ENCODE data around the gene TPTE.
"Not testable (repeated sequence)": the region's sequence is repeated elsewhere in the genome, so short reads cannot be mapped to it uniquely, and the experiment has no call there.

The TPTE gene

DNA sequence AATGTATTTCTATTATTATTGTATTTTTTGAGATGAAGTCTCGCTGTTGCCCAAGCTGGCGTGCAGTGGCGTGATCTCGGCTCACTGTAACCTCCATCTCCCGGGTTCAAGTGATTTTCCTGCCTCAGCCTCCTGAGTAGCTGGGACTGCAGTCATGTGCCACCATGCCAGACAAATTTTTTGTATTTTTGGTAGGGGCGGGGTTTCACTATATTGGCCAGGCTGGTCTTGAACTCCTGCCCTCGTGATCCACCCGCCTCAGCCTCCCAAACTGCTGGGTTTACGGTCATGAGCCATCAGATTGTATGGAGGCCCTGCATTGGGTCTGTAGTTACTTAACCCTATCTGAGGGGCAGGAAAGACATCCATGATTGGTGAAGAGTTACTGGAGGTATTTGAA, 23.0 kb downstream of the TPTE start:
- not testable (repeated sequence) for H3K36me3 ChIP-seq (ENCODE audit: control insufficient read depth, insufficient read depth, low read length); H3K27me3 ChIP-seq (ENCODE audit: control insufficient read depth, insufficient read depth, low read length); H3K27ac ChIP-seq (ENCODE audit: low read depth, low read length); H3K4me1 ChIP-seq (ENCODE audit: control insufficient read depth, insufficient read depth, low read length); H3K9ac ChIP-seq (ENCODE audit: low read depth, low read length)
- Histone ChIP-seq H3K4me3 (ENCODE audit: low read depth, low read length) (peak overlapping the region; percentile 30; the same call in 1 of the 2 replicates), H3K9me3 (ENCODE audit: control insufficient read depth, insufficient read depth, low read length) (peaks cover 91% of the 10 kb centered on the region)

DNA sequence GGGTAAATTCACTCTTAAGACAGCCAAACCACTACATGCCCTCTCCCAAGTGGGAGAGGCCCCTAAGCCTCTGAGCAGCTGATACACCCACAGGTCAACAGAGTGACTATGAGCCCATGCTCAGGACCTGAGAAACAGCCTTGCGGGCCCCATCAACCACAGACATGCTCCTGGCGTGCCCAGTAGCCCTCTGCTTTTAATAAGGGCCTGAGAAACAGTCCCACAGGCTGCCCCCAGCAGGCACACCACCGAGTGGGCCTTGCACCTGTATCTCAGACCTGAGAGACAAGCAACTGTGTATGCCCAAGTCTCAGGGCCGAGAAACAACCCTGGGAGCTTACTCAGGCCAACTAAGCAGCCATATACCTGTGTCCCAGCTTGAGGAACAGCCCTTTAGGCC, 26.5 kb downstream of the TPTE start:
- peaks cover 89% of the 10 kb centered on the region for H3K9me3 ChIP-seq (ENCODE audit: control insufficient read depth, insufficient read depth, low read length)
- not testable (repeated sequence) for H3K27ac ChIP-seq (ENCODE audit: low read depth, low read length); H3K27me3 ChIP-seq (ENCODE audit: control insufficient read depth, insufficient read depth, low read length)

DNA sequence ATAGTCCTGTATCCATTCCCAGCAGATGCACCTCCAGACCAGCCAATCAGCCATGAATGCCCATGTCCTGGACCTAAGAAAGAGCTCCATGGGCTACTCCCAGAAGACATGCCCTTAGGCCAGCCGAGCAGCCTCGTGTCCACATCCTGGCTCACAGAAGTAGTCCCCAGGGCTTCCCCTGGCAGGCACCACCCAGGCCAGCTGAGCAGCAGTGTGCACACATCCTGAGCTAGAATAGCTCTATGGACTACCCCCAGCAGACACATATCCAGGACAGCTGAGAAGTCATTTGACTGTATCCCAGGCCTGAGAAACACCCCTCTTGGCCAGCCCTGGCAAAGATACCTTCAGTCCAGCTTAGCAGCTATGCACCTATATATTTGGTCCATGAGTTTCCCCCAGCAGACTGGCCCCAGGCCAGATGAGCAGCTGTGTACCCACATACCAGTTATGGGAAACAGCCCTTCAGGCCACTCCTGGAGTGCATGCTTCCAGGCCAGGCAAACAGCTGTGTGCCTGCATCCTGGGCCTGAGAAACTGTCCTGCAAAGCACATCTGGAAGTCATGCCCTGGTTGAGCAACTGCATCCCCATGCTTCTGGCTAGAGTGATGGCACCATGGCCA, 27.1 kb downstream of the TPTE start:
- not testable (repeated sequence) for H3K4me1 ChIP-seq (ENCODE audit: control insufficient read depth, insufficient read depth, low read length); H3K9ac ChIP-seq (ENCODE audit: low read depth, low read length); H3K27me3 ChIP-seq (ENCODE audit: control insufficient read depth, insufficient read depth, low read length); H3K27ac ChIP-seq (ENCODE audit: low read depth, low read length); H3K36me3 ChIP-seq (ENCODE audit: control insufficient read depth, insufficient read depth, low read length)
- H3K4me3 ChIP-seq (ENCODE audit: low read depth, low read length): peak overlapping the region; percentile 40; the same call in 1 of the 2 replicates
- H3K9me3 ChIP-seq (ENCODE audit: control insufficient read depth, insufficient read depth, low read length): peaks cover 88% of the 10 kb centered on the region

More for the DNA sequence above, 26.5 kb downstream of the TPTE start:
- H3K36me3 ChIP-seq (ENCODE audit: control insufficient read depth, insufficient read depth, low read length); H3K9ac ChIP-seq (ENCODE audit: low read depth, low read length); H3K4me1 ChIP-seq (ENCODE audit: control insufficient read depth, insufficient read depth, low read length): not testable (repeated sequence)
- H3K4me3 ChIP-seq (ENCODE audit: low read depth, low read length): 0 out of 2 replicates have a peak overlapping the region, but pooled peaks have one; percentile 19

DNA sequence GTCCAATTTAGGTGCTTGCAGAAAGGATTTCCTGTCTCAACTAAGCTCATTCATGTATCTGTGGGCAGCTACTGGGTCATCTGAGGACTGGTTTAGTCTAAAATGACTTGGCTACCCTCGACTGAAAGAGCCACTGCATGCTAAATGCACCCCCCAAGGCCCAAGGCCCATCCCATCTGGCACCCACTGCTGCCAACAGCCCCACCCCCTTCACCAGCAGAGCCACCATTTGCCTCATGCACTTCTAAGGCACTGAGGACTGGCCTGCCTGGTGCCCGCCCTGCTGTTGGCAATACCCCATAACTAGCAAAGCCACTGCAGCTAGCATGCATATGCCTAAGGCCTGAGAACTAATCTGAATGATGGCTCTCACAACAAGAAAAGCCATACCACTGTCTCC, 49.4 kb downstream of the TPTE start:
- not testable (repeated sequence) for H3K4me1 ChIP-seq (ENCODE audit: control insufficient read depth, insufficient read depth, low read length); H3K9ac ChIP-seq (ENCODE audit: low read depth, low read length); H3K27me3 ChIP-seq (ENCODE audit: control insufficient read depth, insufficient read depth, low read length); H3K4me3 ChIP-seq (ENCODE audit: low read depth, low read length); H3K27ac ChIP-seq (ENCODE audit: low read depth, low read length); H3K36me3 ChIP-seq (ENCODE audit: control insufficient read depth, insufficient read depth, low read length)
- H3K9me3 ChIP-seq (ENCODE audit: control insufficient read depth, insufficient read depth, low read length): peaks cover 95% of the 10 kb centered on the region

DNA sequence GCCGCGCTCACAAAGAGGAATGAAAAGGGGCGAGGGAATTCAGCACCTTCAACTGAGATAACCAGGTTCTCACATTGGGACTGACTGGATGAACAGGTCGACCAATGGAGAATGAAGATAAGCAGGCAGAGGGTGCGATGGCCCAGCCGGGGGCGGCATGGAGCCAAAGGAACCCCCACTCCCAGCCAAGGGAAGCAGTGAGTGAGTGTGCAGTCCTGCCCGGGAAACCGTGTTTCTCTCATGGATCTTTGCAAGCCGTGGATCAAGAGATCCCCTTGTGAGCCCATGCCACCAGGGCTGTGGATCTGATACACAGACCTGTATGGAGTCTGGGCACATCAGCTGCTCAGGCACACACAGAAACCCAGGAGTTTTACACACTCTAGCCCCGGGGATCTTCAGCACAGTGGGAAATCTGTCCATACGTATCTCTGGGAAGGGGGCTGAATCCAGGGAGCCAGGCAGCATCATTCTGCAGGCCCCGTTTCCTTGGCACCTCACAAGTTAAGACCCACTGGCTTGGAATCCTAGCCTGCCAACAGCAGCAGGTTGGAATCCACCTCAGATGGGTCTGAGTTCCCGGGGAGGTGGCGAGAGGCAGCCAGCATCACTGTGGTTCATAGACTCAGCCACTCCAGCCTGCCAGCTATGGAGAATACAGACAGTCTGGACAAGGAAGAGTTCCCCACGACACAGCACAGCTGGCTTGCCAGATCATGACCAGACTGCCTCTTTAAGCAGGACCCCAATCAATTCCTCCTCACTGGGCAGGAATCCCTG, 53.3 kb downstream of the TPTE start:
- H3K27ac ChIP-seq (ENCODE audit: low read depth, low read length); H3K27me3 ChIP-seq (ENCODE audit: control insufficient read depth, insufficient read depth, low read length); H3K4me1 ChIP-seq (ENCODE audit: control insufficient read depth, insufficient read depth, low read length); H3K4me3 ChIP-seq (ENCODE audit: low read depth, low read length); H3K9ac ChIP-seq (ENCODE audit: low read depth, low read length); H3K36me3 ChIP-seq (ENCODE audit: control insufficient read depth, insufficient read depth, low read length): not testable (repeated sequence)
- peaks cover 93% of the 10 kb centered on the region for H3K9me3 ChIP-seq (ENCODE audit: control insufficient read depth, insufficient read depth, low read length)

DNA sequence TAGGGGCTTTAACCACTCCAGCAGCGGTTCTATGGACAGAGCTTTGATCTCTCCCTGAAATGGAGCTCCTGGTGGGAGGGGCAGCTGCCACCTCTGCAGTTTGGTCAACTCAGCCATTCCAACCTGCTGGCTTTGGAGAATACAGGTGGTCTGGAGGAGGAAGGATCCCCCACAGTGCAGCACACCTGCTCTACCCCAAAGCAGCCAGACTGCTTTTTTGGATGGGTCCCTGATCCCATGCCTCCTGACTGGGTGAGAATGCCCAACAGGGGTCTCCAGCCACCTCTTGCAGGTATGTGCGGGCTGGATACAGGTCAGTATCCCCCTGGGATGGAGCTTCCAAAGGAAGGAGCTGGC, 53.9 kb downstream of the TPTE start:
- Histone ChIP-seq H3K9ac (ENCODE audit: low read depth, low read length) (no peak overlapping the region), H3K27me3 (ENCODE audit: control insufficient read depth, insufficient read depth, low read length) (no peaks in the 10 kb centered on the region), H3K4me3 (ENCODE audit: low read depth, low read length) (0 out of 2 replicates have a peak overlapping the region, but pooled peaks have one; percentile 14), H3K36me3 (ENCODE audit: control insufficient read depth, insufficient read depth, low read length) (no peaks in the 10 kb centered on the region), H3K4me1 (ENCODE audit: control insufficient read depth, insufficient read depth, low read length) (no peaks in the 10 kb centered on the region), H3K27ac (ENCODE audit: low read depth, low read length) (no peak overlapping the region), H3K9me3 (ENCODE audit: control insufficient read depth, insufficient read depth, low read length) (peaks cover 93% of the 10 kb centered on the region)

DNA sequence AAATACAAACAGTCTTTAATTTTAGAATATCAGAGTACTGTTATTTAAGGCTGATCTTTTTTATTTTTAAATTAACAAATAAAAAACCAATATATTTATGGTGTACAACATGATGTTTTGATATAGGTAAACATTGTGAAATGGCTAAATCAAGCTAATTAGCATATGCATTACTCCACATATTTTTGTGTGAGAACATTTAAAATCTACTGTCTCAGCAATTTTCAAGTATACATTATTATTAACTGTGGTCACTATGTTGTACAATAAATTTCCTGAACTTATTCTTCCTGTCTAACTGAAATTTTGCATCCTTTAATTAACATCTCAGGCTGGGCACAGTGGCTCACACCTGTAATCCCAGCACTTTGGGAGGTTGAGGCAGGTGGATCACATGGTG, 57.5 kb downstream of the TPTE start:
- H3K27me3 ChIP-seq (ENCODE audit: control insufficient read depth, insufficient read depth, low read length); H3K36me3 ChIP-seq (ENCODE audit: control insufficient read depth, insufficient read depth, low read length); H3K9ac ChIP-seq (ENCODE audit: low read depth, low read length); H3K27ac ChIP-seq (ENCODE audit: low read depth, low read length); H3K4me1 ChIP-seq (ENCODE audit: control insufficient read depth, insufficient read depth, low read length); H3K4me3 ChIP-seq (ENCODE audit: low read depth, low read length): not testable (repeated sequence)
- H3K9me3 ChIP-seq (ENCODE audit: control insufficient read depth, insufficient read depth, low read length): peaks cover 94% of the 10 kb centered on the region

DNA sequence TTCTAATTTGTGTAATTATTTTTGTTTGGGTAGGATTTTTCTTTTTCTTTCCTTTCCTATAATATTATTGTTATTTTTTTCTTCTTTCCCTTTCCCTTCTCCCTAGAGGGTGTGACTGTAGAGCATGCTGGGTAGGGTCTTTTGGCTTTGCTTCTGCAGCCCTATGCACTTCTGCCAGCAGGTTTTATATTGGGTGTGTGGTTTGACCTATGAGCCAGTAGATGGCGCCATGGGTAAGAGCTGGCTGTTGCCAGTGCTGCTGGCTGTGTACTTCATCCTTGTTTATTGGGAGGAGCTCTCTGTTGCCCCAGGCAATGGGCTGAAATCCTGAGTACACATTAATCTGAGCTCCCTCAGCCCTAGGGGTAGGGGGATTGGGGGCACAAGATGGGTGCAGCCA, 67.7 kb downstream of the TPTE start:
- H3K9ac ChIP-seq (ENCODE audit: low read depth, low read length); H3K27ac ChIP-seq (ENCODE audit: low read depth, low read length); H3K4me1 ChIP-seq (ENCODE audit: control insufficient read depth, insufficient read depth, low read length); H3K4me3 ChIP-seq (ENCODE audit: low read depth, low read length); H3K27me3 ChIP-seq (ENCODE audit: control insufficient read depth, insufficient read depth, low read length); H3K36me3 ChIP-seq (ENCODE audit: control insufficient read depth, insufficient read depth, low read length): not testable (repeated sequence)
- H3K9me3 ChIP-seq (ENCODE audit: control insufficient read depth, insufficient read depth, low read length): peaks cover 81% of the 10 kb centered on the region

DNA sequence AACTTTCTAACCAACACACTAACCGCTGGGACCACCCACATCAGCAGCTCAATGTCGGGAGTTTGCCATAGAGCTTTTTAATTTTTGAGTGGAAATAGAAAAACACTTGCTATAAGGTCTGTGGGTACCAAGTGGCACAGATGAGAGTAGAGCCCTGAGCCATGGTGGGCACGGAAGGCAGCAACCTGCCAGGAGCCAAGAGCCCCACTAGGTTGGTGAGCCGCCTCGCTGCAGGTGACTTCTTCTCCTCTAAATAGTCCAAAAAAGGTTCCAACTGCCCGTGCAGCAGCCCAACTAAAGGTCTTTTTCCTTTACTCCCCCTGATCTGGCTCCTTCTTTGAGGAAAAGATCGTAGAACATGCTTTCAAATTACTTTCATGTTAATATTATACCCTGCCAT, 85.7 kb downstream of the TPTE start:
- not testable (repeated sequence) for H3K27ac ChIP-seq (ENCODE audit: low read depth, low read length); H3K36me3 ChIP-seq (ENCODE audit: control insufficient read depth, insufficient read depth, low read length); H3K27me3 ChIP-seq (ENCODE audit: control insufficient read depth, insufficient read depth, low read length); H3K4me1 ChIP-seq (ENCODE audit: control insufficient read depth, insufficient read depth, low read length); H3K9ac ChIP-seq (ENCODE audit: low read depth, low read length); H3K4me3 ChIP-seq (ENCODE audit: low read depth, low read length)
- H3K9me3 ChIP-seq (ENCODE audit: control insufficient read depth, insufficient read depth, low read length): peaks cover 82% of the 10 kb centered on the region

DNA sequence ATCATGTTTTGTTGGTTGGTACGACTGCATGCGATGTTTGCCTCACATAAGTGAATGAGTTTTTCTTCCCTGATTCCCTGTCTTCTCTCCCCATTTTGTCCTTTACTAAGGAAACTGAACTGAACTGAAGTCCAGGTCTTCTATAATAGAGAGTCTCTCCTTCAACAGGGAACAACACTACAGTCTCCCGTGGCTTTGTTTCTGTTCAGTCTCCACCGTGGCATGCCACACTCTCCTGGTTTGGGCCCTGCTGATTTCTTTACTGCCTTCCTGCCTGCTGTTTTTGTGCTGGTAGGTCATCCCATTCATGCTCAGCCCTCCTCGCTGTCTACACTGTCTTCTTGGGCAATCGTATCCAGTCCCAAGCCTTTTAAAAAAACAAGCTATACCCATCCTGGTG, 92.9 kb downstream of the TPTE start:
- H3K27ac ChIP-seq (ENCODE audit: low read depth, low read length); H3K4me3 ChIP-seq (ENCODE audit: low read depth, low read length); H3K36me3 ChIP-seq (ENCODE audit: control insufficient read depth, insufficient read depth, low read length); H3K4me1 ChIP-seq (ENCODE audit: control insufficient read depth, insufficient read depth, low read length); H3K27me3 ChIP-seq (ENCODE audit: control insufficient read depth, insufficient read depth, low read length); H3K9ac ChIP-seq (ENCODE audit: low read depth, low read length): not testable (repeated sequence)
- peaks cover 67% of the 10 kb centered on the region for H3K9me3 ChIP-seq (ENCODE audit: control insufficient read depth, insufficient read depth, low read length)

DNA sequence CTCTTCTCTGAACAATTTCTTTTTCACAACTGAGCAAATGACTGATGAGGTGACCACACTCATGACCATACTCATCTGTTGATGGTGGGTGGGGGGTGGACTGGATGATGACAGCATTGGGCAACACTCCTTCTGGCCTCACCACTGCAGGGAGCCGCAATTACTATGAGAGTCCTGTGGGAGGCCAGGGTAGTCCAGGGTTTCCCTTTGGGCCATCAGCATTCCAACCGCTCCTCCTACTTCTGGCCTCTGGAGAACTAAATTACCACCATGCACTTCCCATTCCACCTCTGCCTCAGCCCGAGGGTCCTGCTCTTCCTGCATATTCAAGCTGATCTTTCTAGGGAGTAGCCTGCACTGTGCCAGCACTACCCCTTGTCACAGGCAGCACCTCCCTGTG, 94.7 kb downstream of the TPTE start:
- H3K27me3 ChIP-seq (ENCODE audit: control insufficient read depth, insufficient read depth, low read length); H3K27ac ChIP-seq (ENCODE audit: low read depth, low read length); H3K36me3 ChIP-seq (ENCODE audit: control insufficient read depth, insufficient read depth, low read length); H3K9ac ChIP-seq (ENCODE audit: low read depth, low read length); H3K4me3 ChIP-seq (ENCODE audit: low read depth, low read length); H3K4me1 ChIP-seq (ENCODE audit: control insufficient read depth, insufficient read depth, low read length): not testable (repeated sequence)
- H3K9me3 ChIP-seq (ENCODE audit: control insufficient read depth, insufficient read depth, low read length): peaks cover 66% of the 10 kb centered on the region

Measured in HUES48 (cell line).